GM19372 (cell line): Measurements from ENCODE around the gene NCAPG2.

Source experiments
- ATAC-seq: cut with Tn5 transposase; IDR thresholded peaks from one replicate; pipeline ENCODE4 v1.9.1; 2021; ENCODE audit warnings: mild to moderate bottlenecking, low read depth, moderate library complexity; ENCODE audit not compliant: unreplicated experiment

Gene NCAPG2, protein sequence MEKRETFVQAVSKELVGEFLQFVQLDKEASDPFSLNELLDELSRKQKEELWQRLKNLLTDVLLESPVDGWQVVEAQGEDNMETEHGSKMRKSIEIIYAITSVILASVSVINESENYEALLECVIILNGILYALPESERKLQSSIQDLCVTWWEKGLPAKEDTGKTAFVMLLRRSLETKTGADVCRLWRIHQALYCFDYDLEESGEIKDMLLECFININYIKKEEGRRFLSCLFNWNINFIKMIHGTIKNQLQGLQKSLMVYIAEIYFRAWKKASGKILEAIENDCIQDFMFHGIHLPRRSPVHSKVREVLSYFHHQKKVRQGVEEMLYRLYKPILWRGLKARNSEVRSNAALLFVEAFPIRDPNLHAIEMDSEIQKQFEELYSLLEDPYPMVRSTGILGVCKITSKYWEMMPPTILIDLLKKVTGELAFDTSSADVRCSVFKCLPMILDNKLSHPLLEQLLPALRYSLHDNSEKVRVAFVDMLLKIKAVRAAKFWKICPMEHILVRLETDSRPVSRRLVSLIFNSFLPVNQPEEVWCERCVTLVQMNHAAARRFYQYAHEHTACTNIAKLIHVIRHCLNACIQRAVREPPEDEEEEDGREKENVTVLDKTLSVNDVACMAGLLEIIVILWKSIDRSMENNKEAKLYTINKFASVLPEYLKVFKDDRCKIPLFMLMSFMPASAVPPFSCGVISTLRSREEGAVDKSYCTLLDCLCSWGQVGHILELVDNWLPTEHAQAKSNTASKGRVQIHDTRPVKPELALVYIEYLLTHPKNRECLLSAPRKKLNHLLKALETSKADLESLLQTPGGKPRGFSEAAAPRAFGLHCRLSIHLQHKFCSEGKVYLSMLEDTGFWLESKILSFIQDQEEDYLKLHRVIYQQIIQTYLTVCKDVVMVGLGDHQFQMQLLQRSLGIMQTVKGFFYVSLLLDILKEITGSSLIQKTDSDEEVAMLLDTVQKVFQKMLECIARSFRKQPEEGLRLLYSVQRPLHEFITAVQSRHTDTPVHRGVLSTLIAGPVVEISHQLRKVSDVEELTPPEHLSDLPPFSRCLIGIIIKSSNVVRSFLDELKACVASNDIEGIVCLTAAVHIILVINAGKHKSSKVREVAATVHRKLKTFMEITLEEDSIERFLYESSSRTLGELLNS

DNA sequence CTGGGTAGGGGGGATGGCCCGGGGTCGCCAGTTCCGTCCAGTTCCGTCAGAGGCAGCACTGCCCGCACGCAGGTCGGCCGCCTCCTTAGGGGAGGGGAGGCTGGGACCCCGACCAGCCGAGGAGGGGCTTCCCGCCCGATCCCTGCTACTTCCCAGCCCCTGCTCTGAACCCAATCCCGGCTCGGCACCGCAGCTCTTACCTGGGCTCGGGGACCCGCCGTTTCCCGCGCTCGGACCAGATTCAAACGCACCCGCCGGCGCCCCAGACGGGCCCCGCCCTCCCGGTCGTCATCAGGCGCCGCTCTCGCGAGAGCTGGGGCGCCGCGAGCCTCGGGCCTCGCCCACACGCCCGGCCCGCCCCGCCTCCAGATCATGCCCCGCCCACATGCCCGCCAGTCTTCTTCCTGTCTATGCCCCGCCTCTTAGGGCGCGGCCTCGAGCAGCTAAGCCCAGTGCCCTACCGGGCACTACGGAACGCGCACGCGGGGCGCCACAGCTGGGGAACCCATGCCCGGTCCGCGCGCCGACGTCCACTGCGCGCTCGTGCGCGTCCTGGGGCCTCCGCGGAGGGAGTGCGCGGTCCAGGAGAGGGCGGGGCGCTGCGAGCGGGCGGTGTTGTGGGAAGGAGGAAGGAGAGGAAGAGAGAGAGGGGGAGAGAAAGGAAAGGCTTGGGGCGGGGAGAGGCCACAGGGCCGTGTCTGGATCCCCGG is at the start of gene NCAPG2:
TSS of gene NCAPG2 (minus strand) at position 281 of the 710 bp plus-strand sequence. CDS start 2,905 bp downstream, outside the sequence.
- peak; percentile 97 for ATAC-seq

DNA sequence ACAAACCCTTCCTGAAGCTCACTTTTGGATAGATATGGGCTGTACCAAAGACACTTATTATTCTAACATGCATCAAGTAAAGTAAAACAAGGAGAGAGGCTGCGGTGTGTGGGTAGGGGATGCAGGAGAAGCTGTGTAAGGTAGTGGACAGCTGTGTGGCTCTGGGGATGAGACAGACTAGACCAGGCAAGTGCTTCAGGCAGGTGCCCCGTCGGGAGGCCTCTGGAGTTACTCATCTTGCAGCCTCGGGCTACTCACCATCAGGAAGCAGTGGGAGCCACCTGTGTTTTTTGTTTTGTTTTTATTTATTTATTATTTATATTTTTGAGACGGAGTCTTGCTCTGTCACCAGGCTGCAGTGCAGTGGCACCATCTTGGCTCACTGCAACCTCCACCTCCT is 49.3 kb upstream of the NCAPG2 start:
- no peak for ATAC-seq

DNA sequence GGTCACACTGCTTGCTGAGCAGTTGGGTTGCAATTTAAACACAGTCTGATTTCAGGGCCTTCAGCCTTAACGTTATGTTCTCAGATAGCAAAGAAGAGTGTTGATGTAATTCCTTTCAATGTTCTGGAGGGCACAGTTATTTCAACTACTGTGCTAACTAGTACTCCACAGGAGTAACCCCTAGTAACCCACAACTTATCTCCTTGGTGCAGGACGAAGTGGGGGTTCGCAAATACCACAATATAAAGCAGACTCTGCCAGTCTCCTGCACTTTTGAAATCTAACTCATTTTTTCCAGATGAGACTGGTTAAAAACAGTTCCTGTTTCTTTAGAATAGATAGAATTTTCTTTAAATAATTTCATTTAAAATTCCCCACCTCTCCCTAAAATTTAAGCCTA is 47.1 kb upstream of the NCAPG2 start:
- no peak for ATAC-seq

DNA sequence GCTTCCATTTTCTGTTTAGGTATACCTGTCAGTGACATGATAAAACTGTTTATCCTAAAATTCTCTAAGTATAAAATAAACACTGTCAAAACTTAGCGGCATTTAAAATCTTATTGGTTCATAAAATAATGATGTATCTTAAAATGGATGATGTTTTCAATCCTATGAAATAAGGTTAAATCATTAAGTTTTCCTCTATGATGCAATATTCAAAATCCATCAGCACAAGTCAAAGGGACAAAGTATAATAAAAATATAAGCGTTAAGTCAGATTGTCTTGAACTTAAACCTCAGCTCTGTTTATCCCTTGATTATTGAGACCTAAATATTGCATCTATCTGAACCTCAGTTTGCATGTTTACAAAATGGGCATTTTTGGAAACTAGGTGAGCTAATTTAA is 46.6 kb upstream of the NCAPG2 start:
- ATAC-seq, result no peak

DNA sequence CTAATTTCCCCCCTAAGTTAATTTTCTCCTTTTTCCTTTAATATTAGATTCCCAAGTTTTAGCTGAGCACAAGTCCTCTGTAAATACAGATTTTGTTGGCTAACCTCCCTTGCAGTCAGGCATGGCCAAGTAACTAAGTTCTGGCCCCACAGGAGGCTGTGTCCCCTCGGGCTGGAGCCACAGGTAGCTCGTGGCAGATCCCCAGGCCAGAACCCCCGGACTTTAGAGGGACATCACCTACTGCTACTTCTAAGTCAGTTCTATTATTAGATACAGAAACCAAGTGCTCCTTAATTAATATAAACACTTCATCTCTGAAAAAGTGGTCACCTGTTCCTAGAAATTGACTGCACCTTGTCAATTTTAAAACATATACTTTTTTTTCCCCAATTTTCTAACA is 46.1 kb upstream of the NCAPG2 start:
- no peak for ATAC-seq

DNA sequence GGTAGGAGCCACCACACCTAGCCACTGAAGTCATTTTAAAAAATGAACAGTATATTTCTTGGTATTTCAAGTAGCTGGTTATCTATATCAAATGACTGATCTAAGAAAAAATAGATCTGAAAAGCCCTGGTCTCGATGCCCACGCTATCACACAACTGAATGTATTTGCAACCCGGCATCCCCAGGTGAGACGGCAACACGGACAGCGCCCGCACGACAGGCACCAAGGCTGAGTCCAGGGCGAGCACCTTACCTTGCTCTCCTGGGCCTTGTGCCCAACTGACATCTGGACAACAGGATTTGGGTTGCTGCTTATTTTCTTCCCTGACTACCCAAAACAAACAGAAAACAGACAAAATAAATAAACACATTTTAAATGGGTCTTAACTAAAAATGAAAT is 44.8 kb upstream of the NCAPG2 start:
- no peak for ATAC-seq

DNA sequence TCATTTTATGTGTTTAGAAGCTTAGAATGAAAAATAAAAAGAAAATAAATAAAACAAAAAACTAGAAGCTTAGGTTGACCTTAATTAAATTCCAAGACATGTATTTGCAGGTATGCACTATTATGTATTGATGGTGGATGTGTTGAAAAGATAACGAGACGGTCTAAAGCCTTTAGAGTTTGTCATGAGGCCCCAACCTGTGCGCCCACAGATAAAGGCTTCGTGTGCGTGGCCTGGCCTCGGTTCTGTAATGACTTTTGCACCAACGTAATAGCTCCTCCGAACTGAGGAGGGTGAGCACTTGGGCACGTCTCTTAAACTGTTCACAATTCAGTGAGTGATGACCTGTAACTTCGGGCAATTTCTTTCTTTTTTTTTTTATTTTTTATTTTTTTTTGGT is 43.7 kb upstream of the NCAPG2 start:
- no peak for ATAC-seq

DNA sequence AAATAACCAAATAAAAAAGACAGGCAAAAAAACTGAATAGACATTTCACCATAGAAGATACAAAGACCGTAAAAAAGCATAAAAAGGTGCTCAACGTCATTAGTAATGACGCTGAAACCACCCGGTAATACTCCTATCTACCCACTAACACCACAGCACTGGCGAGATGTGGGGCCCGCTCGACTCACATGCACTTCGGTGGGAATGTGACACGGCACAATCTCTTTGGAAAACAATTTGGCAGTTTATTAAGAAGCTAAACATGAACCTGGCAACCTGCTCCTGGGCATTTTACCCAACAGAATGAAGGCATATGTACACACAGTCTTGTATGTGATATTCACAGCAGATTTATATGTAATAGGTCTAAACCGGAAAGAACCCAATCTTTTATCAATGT is 42.8 kb upstream of the NCAPG2 start:
- ATAC-seq, result no peak

DNA sequence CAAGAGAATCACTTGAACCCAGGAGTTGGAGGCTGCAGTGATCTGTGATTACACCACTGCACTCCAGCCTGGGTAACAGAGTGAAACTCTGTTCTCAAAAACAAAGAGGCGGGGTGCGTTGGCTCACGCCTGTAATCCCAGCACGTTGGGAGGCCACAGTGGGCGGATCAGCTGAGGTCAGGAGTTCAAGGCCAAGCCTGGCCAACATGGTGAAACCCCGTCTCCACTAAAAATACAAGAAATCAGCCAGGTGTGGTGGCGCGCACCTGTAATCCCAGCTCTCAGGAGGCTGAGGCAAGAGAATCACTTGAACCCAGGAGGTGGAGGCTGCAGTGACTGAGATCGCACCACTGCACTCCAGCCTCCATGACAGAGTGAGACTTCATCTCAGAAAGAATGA is 42.4 kb upstream of the NCAPG2 start:
- no peak for ATAC-seq

DNA sequence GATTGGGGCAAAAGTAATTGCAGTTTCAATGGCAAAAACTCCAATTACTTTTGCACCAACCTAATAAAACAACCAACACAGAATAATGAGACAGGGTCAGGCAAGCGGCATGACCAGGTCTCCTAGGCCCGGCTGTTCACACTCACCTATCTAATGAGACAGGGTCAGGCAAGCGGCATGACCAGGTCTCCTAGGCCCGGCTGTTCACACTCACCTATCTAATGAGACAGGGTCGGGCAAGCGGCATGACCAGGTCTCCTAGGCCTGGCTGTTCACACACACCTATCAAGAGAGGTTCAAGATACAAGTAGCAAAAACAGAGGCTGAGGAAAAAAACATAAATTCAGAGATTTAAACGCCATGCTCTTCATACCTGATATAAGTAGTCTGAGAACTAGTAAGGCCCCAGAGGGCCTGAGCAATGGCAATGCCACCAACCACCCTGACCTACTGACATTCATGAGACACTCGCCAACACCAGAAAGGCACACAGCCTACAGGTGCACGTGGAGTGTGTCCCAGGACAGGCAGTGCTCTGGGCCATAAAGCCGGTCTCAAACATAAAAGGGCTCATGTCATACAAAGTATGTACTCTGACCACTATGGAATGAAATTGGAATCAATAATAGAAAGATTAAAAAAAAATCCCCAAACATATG is 40.6 kb upstream of the NCAPG2 start:
- no peak for ATAC-seq

DNA sequence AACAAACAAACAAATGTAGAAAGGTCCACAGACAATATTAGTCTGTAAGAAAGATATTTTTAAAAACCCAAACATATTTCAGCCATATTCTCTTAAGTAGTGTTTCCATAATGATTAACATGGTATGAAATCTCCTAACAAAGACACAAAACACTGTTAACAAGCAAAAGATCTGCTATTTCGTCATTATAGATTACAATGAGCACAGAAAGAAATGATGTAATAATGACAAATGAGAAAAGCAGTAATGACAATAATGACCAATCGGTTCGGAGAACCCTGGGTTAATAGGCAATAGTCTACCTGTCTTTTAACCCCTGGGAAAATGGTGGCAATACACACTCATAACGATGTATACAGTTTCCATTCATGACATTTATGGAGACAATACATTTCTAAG is 39.5 kb upstream of the NCAPG2 start:
- no peak for ATAC-seq

DNA sequence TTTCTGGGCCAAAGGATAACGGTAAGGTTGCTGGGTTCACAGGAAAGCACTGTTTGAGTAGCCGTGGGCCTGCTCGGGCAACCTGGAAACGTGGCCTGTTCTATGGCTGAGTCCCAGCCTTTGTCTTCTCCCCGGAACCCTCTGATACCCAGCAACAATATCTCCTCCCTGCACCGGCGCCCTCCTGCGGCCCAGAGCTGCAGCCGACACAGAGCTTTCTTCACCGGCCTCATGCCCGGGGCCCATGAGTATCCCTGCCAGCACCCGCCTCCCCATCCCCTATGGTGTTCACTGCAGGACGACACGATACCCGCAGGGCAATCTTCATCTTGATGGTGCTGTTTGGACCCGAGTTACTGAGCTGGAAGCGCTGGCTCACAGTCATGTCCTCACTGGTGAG is 38.6 kb upstream of the NCAPG2 start:
- ATAC-seq, result no peak

DNA sequence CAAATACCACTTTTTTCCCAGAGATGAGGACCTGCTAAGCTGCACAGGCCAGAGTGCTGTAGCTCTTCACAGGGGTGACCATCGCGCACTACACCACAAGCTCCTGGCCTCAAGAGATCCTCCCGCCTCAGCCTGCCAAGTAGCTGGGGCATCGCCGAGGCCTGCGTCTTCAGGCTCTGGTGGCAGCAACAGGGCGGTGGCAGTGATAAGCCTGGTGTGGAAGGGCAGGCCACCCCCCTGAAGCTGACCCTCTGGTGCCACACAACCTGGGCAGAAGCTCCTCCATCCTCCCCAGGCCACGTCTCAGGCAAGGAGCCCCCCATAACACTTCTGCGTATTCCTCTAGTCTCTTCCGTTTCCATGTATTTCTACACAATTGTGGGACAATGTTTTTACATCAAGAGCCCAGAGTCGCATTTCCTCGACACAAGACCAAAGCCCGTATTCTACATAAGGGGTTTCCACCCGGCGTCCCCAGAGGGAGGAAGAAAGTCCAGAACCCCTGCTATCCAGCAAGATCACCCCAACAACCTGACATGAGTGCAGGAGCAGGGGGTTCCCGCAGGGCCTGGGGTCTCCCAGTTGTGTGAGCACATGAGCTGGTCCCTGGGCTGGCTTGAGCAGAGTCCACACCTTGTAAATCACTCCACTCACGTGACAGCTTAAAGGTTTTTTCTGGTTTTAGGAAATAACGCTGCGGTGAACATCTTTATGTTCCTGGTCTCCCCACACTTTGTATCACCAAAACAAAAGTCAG is 37.6 kb upstream of the NCAPG2 start:
- ATAC-seq, result no peak

DNA sequence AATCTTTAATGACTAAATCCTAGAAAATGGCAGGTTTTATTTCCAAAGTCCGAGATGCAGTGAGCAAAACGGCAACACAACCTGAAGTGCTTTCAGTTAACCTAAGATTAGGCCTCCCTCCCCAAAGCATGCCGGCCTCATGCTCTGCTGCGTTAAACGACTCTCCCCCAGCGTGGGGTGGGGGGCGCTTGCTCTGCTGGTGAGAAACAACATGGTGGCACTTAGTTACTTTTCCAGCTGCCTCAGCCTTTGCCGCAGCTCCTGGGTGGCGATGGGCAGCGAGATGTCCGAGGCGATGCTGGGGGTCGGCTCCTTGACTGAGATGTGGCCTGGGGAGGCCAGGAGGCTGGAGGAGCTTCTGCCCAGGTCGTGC is 36.7 kb upstream of the NCAPG2 start:
- no peak for ATAC-seq

DNA sequence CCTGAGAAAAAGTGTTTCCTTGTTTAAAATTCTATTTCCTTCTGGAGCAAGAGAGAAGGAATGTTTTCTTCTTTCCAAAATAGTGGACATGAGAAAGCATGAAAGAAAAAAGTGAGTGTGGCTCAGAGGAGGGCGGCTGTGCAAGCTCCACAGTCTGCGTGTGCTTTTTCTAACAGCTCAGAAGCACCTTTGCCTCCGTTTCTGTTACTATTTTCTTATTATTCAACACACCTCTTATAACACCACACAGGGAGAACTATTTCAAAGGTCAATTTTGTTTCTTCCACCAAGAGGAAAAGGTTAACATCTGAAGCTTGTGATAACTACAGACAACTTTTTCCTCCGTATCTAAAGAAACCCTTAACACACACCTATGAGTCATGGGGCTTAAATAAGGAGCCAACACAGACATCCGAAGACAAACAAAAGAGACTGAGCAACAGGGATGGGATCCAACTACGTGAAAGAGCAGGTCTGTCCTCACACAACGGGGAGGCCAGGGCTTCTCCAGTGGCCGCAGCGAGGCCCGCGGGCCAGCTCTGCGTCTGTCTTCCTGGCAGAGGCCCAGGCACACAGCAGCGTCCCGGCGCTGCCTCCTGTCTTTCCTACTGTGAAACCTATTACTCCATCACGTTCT is 36.2 kb upstream of the NCAPG2 start:
- ATAC-seq, result no peak

DNA sequence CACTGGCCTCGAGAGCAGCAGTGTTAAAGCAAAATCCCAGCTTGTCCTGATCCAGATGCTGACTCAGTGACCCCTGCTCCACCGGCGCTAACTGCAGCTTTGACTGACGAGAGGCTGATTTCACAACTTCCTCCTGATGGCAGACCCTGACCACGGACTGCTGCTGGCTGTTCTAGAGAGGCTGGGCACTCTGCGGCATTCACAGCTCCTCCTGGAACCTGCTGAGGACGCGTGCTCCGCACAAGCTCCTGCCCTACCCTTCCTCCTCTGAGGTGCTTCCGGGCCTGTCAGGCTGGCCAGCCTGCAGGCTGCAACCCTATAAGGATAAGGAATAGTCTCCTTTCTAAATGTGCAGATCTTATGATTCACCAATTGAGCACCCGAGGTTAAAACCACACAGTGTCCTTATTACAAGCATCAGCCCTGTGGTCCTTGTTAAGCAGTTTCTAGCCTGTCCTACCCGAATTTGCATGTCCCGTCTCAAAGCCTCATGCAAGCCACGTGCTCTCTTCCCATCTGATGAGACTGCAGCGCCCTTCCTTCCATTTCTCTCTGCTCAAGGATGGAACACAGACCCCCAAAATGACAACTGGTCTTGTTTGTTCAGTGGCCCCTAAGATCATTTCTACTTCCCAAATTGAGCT is 35.5 kb upstream of the NCAPG2 start:
- no peak for ATAC-seq

DNA sequence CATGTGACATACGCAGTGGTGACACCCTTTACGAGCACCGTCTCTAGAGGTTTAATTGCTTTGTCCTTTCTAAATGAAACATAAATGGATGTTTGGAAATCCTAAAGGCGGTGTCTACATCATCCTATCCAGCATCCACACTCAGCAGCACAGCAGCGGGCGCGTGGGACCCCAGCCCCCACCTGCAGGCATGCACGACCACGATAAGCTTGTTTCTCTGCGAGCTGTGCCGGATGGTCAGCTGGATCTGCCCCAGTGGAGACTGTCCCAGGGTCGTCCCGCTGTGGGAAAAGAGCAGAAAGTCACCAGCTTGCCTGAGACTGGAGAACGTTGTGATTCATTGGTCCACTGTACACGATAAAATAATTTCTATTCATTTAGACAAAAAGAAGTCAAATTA is 34.2 kb upstream of the NCAPG2 start:
- ATAC-seq, result no peak

DNA sequence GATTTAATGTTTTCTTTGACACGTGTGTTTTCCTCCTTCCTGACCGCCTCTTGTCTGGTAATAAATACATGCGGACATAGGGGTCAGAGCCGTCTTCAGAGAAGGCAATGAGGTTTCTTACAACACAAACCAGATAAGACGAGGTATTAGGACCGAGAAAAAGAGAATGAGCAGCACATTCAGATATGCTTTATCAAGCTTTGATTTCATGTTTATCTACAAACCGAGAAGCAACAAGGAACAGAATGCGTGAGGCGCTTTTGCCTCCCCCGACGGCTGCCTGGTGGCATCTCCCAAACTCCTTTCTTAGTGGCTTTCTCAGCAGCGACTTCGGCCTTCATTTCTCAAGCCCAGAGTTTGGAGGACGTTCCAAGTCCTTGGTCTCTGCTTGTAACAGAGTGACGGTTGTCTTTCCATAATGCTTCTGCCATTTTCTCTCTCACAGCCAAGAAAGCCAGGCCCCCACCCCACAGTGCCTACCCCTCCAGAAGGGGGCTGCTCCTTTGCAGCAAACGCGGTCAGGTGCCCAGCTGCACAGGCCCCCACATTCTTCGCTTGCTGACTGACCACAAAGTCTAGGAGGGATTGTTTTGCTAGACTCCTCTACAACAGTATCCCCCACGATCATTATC is 32.6 kb upstream of the NCAPG2 start:
- no peak for ATAC-seq
